Ovary (tissue), 9 donors: ENCODE results near the gene PAK6. TPM values are rescaled to one million over a fixed set of nuclear protein-coding genes. Genes with fewer than 3 reads are reported as not detected.

Experiments
- DNase-seq, 5 donors: peaks; one replicate each; pipeline ENCODE4 v3.0.0-alpha.2; 2019 to 2020
- H3K27ac ChIP-seq, 2 donors: fragments of 200-600 bp; one replicate each; pipeline versions ENCODE4 v1.5.1 to v1.8.0; 2019 to 2022
- H3K27me3 ChIP-seq: fragments of 200-600 bp; one replicate; pipeline ENCODE4 v1.8.0; 2022
- H3K36me3 ChIP-seq: fragments of 200-600 bp; sonication (generic); one replicate; pipeline ENCODE4 v1.5.1; 2019
- H3K4me1 ChIP-seq: one replicate; pipeline ENCODE4 v1.8.1; 2013; ENCODE audit warnings: mild to moderate bottlenecking, moderate library complexity; ENCODE audit not compliant: insufficient read depth
- H3K4me3 ChIP-seq: fragments of 200-600 bp; sonication (generic); one replicate; pipeline ENCODE4 v1.5.1; 2017
- H3K9me3 ChIP-seq, 2 donors: fragments of 200-600 bp in 1 of 2; sonication (generic) in 1 of 2; one replicate each; pipeline versions ENCODE4 v1.5.1 to v1.8.1; 2013 to 2019; ENCODE audit warnings: mild to moderate bottlenecking in 1 of 2, moderate library complexity in 1 of 2
- CTCF ChIP-seq, 3 donors: fragments of 450-650 bp in 2 of 3; fragments of 200-600 bp in 1 of 3; IDR thresholded peaks; one replicate each; pipeline versions ENCODE4 v1.5.1 to v1.8.0; 2016 to 2022; ENCODE audit warnings: antibody characterized with exemption in 3 of 3, mild to moderate bottlenecking in 1 of 3
- EP300 ChIP-seq: sonication (generic); formaldehyde crosslinking; IDR thresholded peaks from one replicate; pipeline ENCODE4 v1.6.1; 2017; ENCODE audit warnings: antibody characterized with exemption
- POLR2A ChIP-seq: fragments of 450-650 bp; IDR thresholded peaks from one replicate; pipeline ENCODE4 v1.6.1; 2017; ENCODE audit warnings: antibody characterized with exemption, mild to moderate bottlenecking, moderate library complexity
- WGBS, 3 donors: extraction: QIAGEN DNeasy Blood & Tissue Kit in 1 of 3; methylation state at CpG; one replicate each; pipeline versions ENCODE4 v1.1.5 to v1.1.7; 2013 to 2017; 5-methylcytosine and 5-hydroxymethylcytosine counted together
- intact Hi-C, 4 donors: fragments of 100-400 bp; cut with DNase I; formaldehyde crosslinking; loops; one replicate each; pipeline versions ENCODE4 v1.11.0 to v1.15.1; 2022 to 2023
- polyA plus RNA-seq, 2 donors: library from polyadenylated mRNA; stranded (reverse); fragments of 200-250 nt in 1 of 2; fragments of 350-450 nt in 1 of 2; fragmentation: Illumina TruSeq in 1 of 2; extraction: RNeasy Lipid Tissue Mini Kit (QIAGEN cat#74804) in 1 of 2; gene quantifications; one replicate each; pipeline ENCODE4 v1.2.3, GENCODE V29; 2013 to 2014
- total RNA-seq, 7 donors: library from RNA; depleted of rRNA in 2 of 7; stranded (reverse); fragments of >200 nt in 2 of 7; fragmentation: NEBNext Ultra II Directional in 3 of 7; extraction: Animal tissue kit (Norgen Biotek cat#: 25700) in 3 of 7; gene quantifications; one replicate each; pipeline versions ENCODE4 v1.1.0 to v1.2.4, GENCODE V29; 2016 to 2023
- donor health status: DM: no; HTN: no; CAD: no; lungs with moderate emphysema.
- donor health status: DM: no; HTN: no; CAD: no.
- donor health status: Bipolar disorder and iron deficiency.
- donor health status: DM: yes; HTN: yes; CAD: no.
- donor health status: DM: no; HTN: no; CAD: no.
- donor health status: DM: yes; HTN: yes; CAD: no.

Gene PAK6
- total and polyA plus RNA-seq, 9 donors, result 0.36 to 6.7 (median 1.5) TPM

- Histone ChIP-seq H3K36me3 (no peaks in the 10 kb centered on the region), H3K9me3 (no peaks in the 10 kb centered on the region), H3K4me3 (no peak overlapping the region), H3K4me1 (no peaks in the 10 kb centered on the region), H3K27ac (no peak overlapping the region), H3K27me3 (no peaks in the 10 kb centered on the region)
- 80 to 85% (median 85%) methylated on average over 17 to 19 of the region's 19 CpGs for WGBS, 3 donors
- intact Hi-C loops, result no loop called here
- DNase-seq, result no peak
- no peak for TF ChIP-seq POLR2A
- no peak for TF ChIP-seq CTCF (IDR thresholded peaks at IDR 0.05)
- no peak for TF ChIP-seq EP300
Observed at GRCh38 chr15:40239693-40240618, 1.1 kb downstream of the PAK6 start.

GRCh38 chr15:40240619-40241221, 1.9 kb downstream of the PAK6 start:
- Histone ChIP-seq H3K9me3 (no peaks in the 10 kb centered on the region), H3K27ac (no peak overlapping the region), H3K36me3 (no peaks in the 10 kb centered on the region), H3K4me1 (no peaks in the 10 kb centered on the region), H3K27me3 (no peaks in the 10 kb centered on the region), H3K4me3 (no peak overlapping the region)
- no peak for DNase-seq
- WGBS, 3 donors, result 85 to 90% (median 89%) methylated on average over 10 of the region's 10 CpGs
- intact Hi-C loops, result no loop called here
- no peak for TF ChIP-seq EP300
- no peak for TF ChIP-seq CTCF (IDR thresholded peaks at IDR 0.05)
- TF ChIP-seq POLR2A, result no peak

- intact Hi-C loops, result no loop called here
- DNase-seq, result no peak
- H3K4me1 ChIP-seq, result no peaks in the 10 kb centered on the region
- TF ChIP-seq EP300 (no peak), CTCF (IDR thresholded peaks at IDR 0.05) (no peak), POLR2A (no peak)
- H3K27ac ChIP-seq, result no peak overlapping the region
- no peak overlapping the region for H3K4me3 ChIP-seq
- 84 to 89% (median 86%) methylated on average over 13 to 14 of the region's 14 CpGs for WGBS, 3 donors
- H3K27me3 ChIP-seq, result no peaks in the 10 kb centered on the region
- H3K36me3 ChIP-seq, result no peaks in the 10 kb centered on the region
- H3K9me3 ChIP-seq, result no peaks in the 10 kb centered on the region
Observed at GRCh38 chr15:40241269-40242212, 2.7 kb downstream of the PAK6 start.

- Histone ChIP-seq H3K36me3 (no peaks in the 10 kb centered on the region), H3K4me3 (no peak overlapping the region), H3K27ac (no peak overlapping the region), H3K4me1 (no peaks in the 10 kb centered on the region), H3K27me3 (no peaks in the 10 kb centered on the region), H3K9me3 (no peaks in the 10 kb centered on the region)
- no peak for TF ChIP-seq POLR2A
- no peak for TF ChIP-seq CTCF (IDR thresholded peaks at IDR 0.05)
- no peak for TF ChIP-seq EP300
- DNase-seq, result no peak
- 91 to 94% (median 93%) methylated on average over 10 of the region's 10 CpGs for WGBS, 3 donors
- intact Hi-C loops, result no loop called here
Observed at GRCh38 chr15:40242213-40242599, 3.3 kb downstream of the PAK6 start.
